Activated naive CD4-positive, alpha-beta T cell treated with anti-CD3 and anti-CD28 coated beads, Interleukin-2, amount 10 ng/mL, durations not matched to agents 7 days and 5 days (primary cell): ENCODE measurements around the gene SLC13A3.

ENCODE experiments used
- CTCF ChIA-PET: fragments of 350-600 bp; sonication (Branson Sonifier 250); formaldehyde crosslinking; loops from one replicate; lab custom pipeline; 2021; ENCODE audit warnings: antibody characterized with exemption; lab: Charles Lee
- DNase-seq: peaks from one replicate; pipeline ENCODE4 v3.0.0-alpha.2; 2020
- H3K27ac Mint-ChIP-seq: one replicate; pipeline ENCODE4 v1.8.0; 2021; ENCODE audit warnings: mild to moderate bottlenecking, moderate library complexity, mixed read lengths
- H3K27me3 Mint-ChIP-seq: one replicate; pipeline ENCODE4 v1.8.0; 2021; ENCODE audit warnings: mild to moderate bottlenecking, mixed read lengths
- H3K36me3 Mint-ChIP-seq: one replicate; pipeline ENCODE4 v1.8.0; 2021; ENCODE audit warnings: mixed read lengths
- H3K4me1 Mint-ChIP-seq: one replicate; pipeline ENCODE4 v1.8.0; 2021; ENCODE audit warnings: mixed read lengths
- H3K4me3 Mint-ChIP-seq: one replicate; pipeline ENCODE4 v1.8.0; 2021; ENCODE audit warnings: mild to moderate bottlenecking, moderate library complexity, mixed read lengths
- H3K9me3 Mint-ChIP-seq: one replicate; pipeline ENCODE4 v1.8.0; 2021; ENCODE audit warnings: mixed read lengths

The SLC13A3 gene

GRCh38 chr20:46640536-46641311, 10.5 kb downstream of the SLC13A3 start:
- Mint-ChIP-seq H3K4me1 (no peaks in the 10 kb centered on the region), H3K9me3 (no peaks in the 10 kb centered on the region), H3K36me3 (no peaks in the 10 kb centered on the region), H3K27ac (no peak overlapping the region), H3K4me3 (no peak overlapping the region), H3K27me3 (peaks cover 10% of the 10 kb centered on the region)
- DNase-seq = no peak
- CTCF ChIA-PET = no interaction called here

GRCh38 chr20:46640044-46640443, 11.2 kb downstream of the SLC13A3 start:
- Mint-ChIP-seq H3K27me3 (peaks cover 10% of the 10 kb centered on the region), H3K27ac (no peak overlapping the region), H3K36me3 (no peaks in the 10 kb centered on the region), H3K4me1 (no peaks in the 10 kb centered on the region), H3K9me3 (no peaks in the 10 kb centered on the region), H3K4me3 (no peak overlapping the region)
- DNase-seq = no peak
- CTCF ChIA-PET = no interaction called here

GRCh38 chr20:46639587-46639986, 11.7 kb downstream of the SLC13A3 start:
- CTCF ChIA-PET = no interaction called here
- peaks cover 6% of the 10 kb centered on the region for H3K27me3 Mint-ChIP-seq

GRCh38 chr20:46638898-46639274, 12.4 kb downstream of the SLC13A3 start:
- Mint-ChIP-seq H3K27me3 (peaks cover 5% of the 10 kb centered on the region), H3K4me3 (no peak overlapping the region), H3K4me1 (no peaks in the 10 kb centered on the region), H3K27ac (no peak overlapping the region), H3K9me3 (no peaks in the 10 kb centered on the region), H3K36me3 (no peaks in the 10 kb centered on the region)
- CTCF ChIA-PET = no interaction called here
- DNase-seq = no peak

More at GRCh38 chr20:46639587-46639986, 11.7 kb downstream of the SLC13A3 start:
- Mint-ChIP-seq H3K9me3 (no peaks in the 10 kb centered on the region), H3K4me1 (no peaks in the 10 kb centered on the region), H3K27ac (peak overlapping the region; percentile 60), H3K36me3 (no peaks in the 10 kb centered on the region), H3K4me3 (no peak overlapping the region)
- DNase-seq = no peak

GRCh38 chr20:46638134-46638897, 12.9 kb downstream of the SLC13A3 start:
- Mint-ChIP-seq H3K36me3 (no peaks in the 10 kb centered on the region), H3K9me3 (no peaks in the 10 kb centered on the region), H3K27ac (no peak overlapping the region), H3K4me3 (no peak overlapping the region), H3K27me3 (peaks cover 2% of the 10 kb centered on the region), H3K4me1 (no peaks in the 10 kb centered on the region)
- CTCF ChIA-PET = no interaction called here
- no peak for DNase-seq

- H3K27ac Mint-ChIP-seq = peak overlapping the region; percentile 16
- H3K36me3 Mint-ChIP-seq = no peaks in the 10 kb centered on the region
- H3K4me1 Mint-ChIP-seq = no peaks in the 10 kb centered on the region
- H3K4me3 Mint-ChIP-seq = no peak overlapping the region
- no peak for DNase-seq
- H3K9me3 Mint-ChIP-seq = no peaks in the 10 kb centered on the region
- no peaks in the 10 kb centered on the region for H3K27me3 Mint-ChIP-seq
- CTCF ChIA-PET = no interaction called here
Observed at GRCh38 chr20:46637427-46638133, 13.7 kb downstream of the SLC13A3 start.

- no peaks in the 10 kb centered on the region for H3K9me3 Mint-ChIP-seq
- CTCF ChIA-PET = no interaction called here
Observed at GRCh38 chr20:46637020-46637419, 14.2 kb downstream of the SLC13A3 start.

GRCh38 chr20:46636514-46636913, 14.7 kb downstream of the SLC13A3 start:
- H3K4me3 Mint-ChIP-seq = no peak overlapping the region
- H3K27me3 Mint-ChIP-seq = peaks cover 9% of the 10 kb centered on the region
- no peaks in the 10 kb centered on the region for H3K4me1 Mint-ChIP-seq
- CTCF ChIA-PET = no interaction called here
- no peaks in the 10 kb centered on the region for H3K9me3 Mint-ChIP-seq
- no peak overlapping the region for H3K27ac Mint-ChIP-seq
- H3K36me3 Mint-ChIP-seq = no peaks in the 10 kb centered on the region
- no peak for DNase-seq

More at GRCh38 chr20:46637020-46637419, 14.2 kb downstream of the SLC13A3 start:
- Mint-ChIP-seq H3K27me3 (peaks cover 5% of the 10 kb centered on the region), H3K4me3 (no peak overlapping the region), H3K4me1 (no peaks in the 10 kb centered on the region), H3K27ac (no peak overlapping the region), H3K36me3 (no peaks in the 10 kb centered on the region)
- DNase-seq = no peak

GRCh38 chr20:46635514-46636136, 15.6 kb downstream of the SLC13A3 start:
- Mint-ChIP-seq H3K27me3 (peaks cover 12% of the 10 kb centered on the region), H3K36me3 (no peaks in the 10 kb centered on the region), H3K4me3 (no peak overlapping the region), H3K27ac (no peak overlapping the region), H3K4me1 (peaks cover 2% of the 10 kb centered on the region), H3K9me3 (no peaks in the 10 kb centered on the region)
- no peak for DNase-seq
- CTCF ChIA-PET = no interaction called here

- CTCF ChIA-PET = no interaction called here
- no peak for DNase-seq
- H3K27me3 Mint-ChIP-seq = peaks cover 19% of the 10 kb centered on the region
- no peaks in the 10 kb centered on the region for H3K9me3 Mint-ChIP-seq
- no peaks in the 10 kb centered on the region for H3K36me3 Mint-ChIP-seq
- H3K4me1 Mint-ChIP-seq = peaks cover 2% of the 10 kb centered on the region
- no peak overlapping the region for H3K27ac Mint-ChIP-seq
- no peak overlapping the region for H3K4me3 Mint-ChIP-seq
Observed at GRCh38 chr20:46634528-46634927, 16.7 kb downstream of the SLC13A3 start.

- peaks cover 2% of the 10 kb centered on the region for H3K4me1 Mint-ChIP-seq
- peaks cover 28% of the 10 kb centered on the region for H3K27me3 Mint-ChIP-seq
Observed at GRCh38 chr20:46631874-46632446, 19.3 kb downstream of the SLC13A3 start.

GRCh38 chr20:46631212-46631869, 19.9 kb downstream of the SLC13A3 start:
- Mint-ChIP-seq H3K36me3 (no peaks in the 10 kb centered on the region), H3K27ac (no peak overlapping the region), H3K4me3 (no peak overlapping the region), H3K9me3 (no peaks in the 10 kb centered on the region), H3K4me1 (peaks cover 2% of the 10 kb centered on the region), H3K27me3 (peaks cover 35% of the 10 kb centered on the region)
- DNase-seq = no peak
- CTCF ChIA-PET = interaction anchor here (1.3 kb wide), 1 partner anchor 86 kb away, joined by 3 read pairs; no protein-coding TSS in a partner anchor

More at GRCh38 chr20:46631874-46632446, 19.3 kb downstream of the SLC13A3 start:
- H3K36me3 Mint-ChIP-seq = no peaks in the 10 kb centered on the region
- H3K9me3 Mint-ChIP-seq = no peaks in the 10 kb centered on the region
- no peak overlapping the region for H3K27ac Mint-ChIP-seq
- no peak overlapping the region for H3K4me3 Mint-ChIP-seq
- DNase-seq = no peak
- CTCF ChIA-PET = interaction anchor here (1.3 kb wide), 1 partner anchor 87 kb away, joined by 3 read pairs; no protein-coding TSS in a partner anchor

GRCh38 chr20:46630306-46630705, 21.0 kb downstream of the SLC13A3 start:
- H3K27ac Mint-ChIP-seq = no peak overlapping the region
- DNase-seq = no peak
- H3K36me3 Mint-ChIP-seq = no peaks in the 10 kb centered on the region
- H3K4me3 Mint-ChIP-seq = no peak overlapping the region
- peaks cover 2% of the 10 kb centered on the region for H3K4me1 Mint-ChIP-seq
- CTCF ChIA-PET = no interaction called here
- peaks cover 40% of the 10 kb centered on the region for H3K27me3 Mint-ChIP-seq
- H3K9me3 Mint-ChIP-seq = no peaks in the 10 kb centered on the region
